Stomach (tissue), 4 donors: Measurements from ENCODE around the gene ADAMTSL4.

Source experiments
- POLR2A ChIP-seq, 4 donors: fragments of 450-650 bp; IDR thresholded peaks; one replicate each; pipeline ENCODE4 v1.6.1; 2016; ENCODE audit warnings: antibody characterized with exemption in 4 of 4, control low read depth in 2 of 4, mild to moderate bottlenecking in 1 of 4, moderate library complexity in 1 of 4
- POLR2AphosphoS5 ChIP-seq, 3 donors: sonication (generic); formaldehyde crosslinking; IDR thresholded peaks; one replicate each; pipeline ENCODE4 v1.6.1; 2016; ENCODE audit warnings: antibody characterized with exemption in 3 of 3
- TF ChIP-seq, protein P1 (sequence below), 7 experiments: fragments of 450-650 bp in 4 of 7; fragments of 200-600 bp in 3 of 7; sonication (generic) in 3 of 7; IDR thresholded peaks; one replicate each; pipeline ENCODE4 v1.5.1; 2016 to 2019; ENCODE audit warnings: antibody characterized with exemption in 7 of 7, control low read depth in 2 of 7, mild to moderate bottlenecking in 1 of 7

DNA sequence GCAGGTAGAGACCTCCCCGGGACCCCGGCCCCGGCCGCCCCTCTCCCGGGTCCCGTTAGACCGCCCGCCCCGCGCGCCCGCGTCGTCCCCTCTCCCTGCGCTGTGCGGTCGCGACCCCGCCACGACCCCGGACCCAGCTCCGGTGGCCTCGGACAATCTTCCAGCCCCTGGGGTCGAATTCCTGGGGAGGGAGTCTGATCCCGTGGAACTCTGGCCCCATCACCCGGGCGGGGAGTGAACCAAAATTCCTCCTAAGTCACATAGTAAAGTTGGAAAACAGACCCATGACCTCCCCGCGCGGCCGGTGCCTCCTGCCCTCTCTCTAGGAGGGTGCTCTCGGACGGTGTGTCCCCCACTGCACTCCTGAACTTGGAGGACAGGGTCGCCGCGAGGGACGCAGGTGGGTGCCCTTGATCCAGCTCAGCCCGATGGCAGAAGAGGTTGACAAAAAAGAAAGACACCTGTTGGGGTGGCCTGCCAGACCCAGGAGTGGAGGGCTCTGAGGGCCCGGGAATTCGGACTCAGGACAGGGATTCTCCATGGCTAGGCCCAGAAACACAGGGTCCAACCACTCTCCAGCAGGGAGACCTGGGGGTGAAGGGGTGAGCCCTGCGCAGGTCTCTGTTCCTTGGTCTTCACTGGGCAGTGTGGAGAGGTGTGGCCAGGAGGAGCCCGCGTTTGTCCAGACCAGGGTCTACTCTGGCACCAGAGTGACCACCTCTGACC, 451 bp downstream of the ADAMTSL4 start:
- TF ChIP-seq, protein P1, sequence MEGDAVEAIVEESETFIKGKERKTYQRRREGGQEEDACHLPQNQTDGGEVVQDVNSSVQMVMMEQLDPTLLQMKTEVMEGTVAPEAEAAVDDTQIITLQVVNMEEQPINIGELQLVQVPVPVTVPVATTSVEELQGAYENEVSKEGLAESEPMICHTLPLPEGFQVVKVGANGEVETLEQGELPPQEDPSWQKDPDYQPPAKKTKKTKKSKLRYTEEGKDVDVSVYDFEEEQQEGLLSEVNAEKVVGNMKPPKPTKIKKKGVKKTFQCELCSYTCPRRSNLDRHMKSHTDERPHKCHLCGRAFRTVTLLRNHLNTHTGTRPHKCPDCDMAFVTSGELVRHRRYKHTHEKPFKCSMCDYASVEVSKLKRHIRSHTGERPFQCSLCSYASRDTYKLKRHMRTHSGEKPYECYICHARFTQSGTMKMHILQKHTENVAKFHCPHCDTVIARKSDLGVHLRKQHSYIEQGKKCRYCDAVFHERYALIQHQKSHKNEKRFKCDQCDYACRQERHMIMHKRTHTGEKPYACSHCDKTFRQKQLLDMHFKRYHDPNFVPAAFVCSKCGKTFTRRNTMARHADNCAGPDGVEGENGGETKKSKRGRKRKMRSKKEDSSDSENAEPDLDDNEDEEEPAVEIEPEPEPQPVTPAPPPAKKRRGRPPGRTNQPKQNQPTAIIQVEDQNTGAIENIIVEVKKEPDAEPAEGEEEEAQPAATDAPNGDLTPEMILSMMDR (IDR thresholded peaks at IDR 0.05), result no peak
- no peak for TF ChIP-seq POLR2AphosphoS5 (IDR thresholded peaks at IDR 0.05)
- TF ChIP-seq POLR2A (IDR thresholded peaks at IDR 0.05), result no peak
